ENCODE data around the gene REEP5. TPM values are rescaled to one million over a fixed set of nuclear protein-coding genes. Genes with fewer than 3 reads are reported as not detected.
"Not testable (repeated sequence)": the region's sequence is repeated elsewhere in the genome, so short reads cannot be mapped to it uniquely, and the experiment has no call there.

The REEP5 gene
- total RNA-seq: 121 TPM
- long read RNA-seq, transcript REEP5-202 (5 exons, 3,326 nt): major isoform, 160 of 179 reads
- long read RNA-seq, partial matches to known transcripts: 3 of 179 reads
- long read RNA-seq, other reads (novel, unspliced or antisense): 15 of 179 reads

GRCh38 chr5:112921833-112922817 is at the start of gene REEP5:
Gene REEP5 (minus strand): TSS chr5:112922227. CDS start chr5:112922190, 37 bp downstream.
- peak; percentile 94 for DNase-seq (ENCODE audit: low spot score)

GRCh38 chr5:112971276-112971675 is 49.2 kb upstream of the REEP5 start:
- DNase-seq (ENCODE audit: low spot score): no peak

GRCh38 chr5:112968411-112969106 is 46.5 kb upstream of the REEP5 start:
- DNase-seq (ENCODE audit: low spot score): no peak

- no peak for DNase-seq (ENCODE audit: low spot score)
These were observed 45.6 kb upstream of the REEP5 start for GRCh38 chr5:112967520-112968083.

- DNase-seq (ENCODE audit: low spot score): no peak
These were observed 43.8 kb upstream of the REEP5 start for GRCh38 chr5:112965733-112966306.

GRCh38 chr5:112963374-112963733 is 41.3 kb upstream of the REEP5 start:
- not testable (repeated sequence) for DNase-seq (ENCODE audit: low spot score)

GRCh38 chr5:112960863-112961504 is 39.0 kb upstream of the REEP5 start:
- no peak for DNase-seq (ENCODE audit: low spot score)

GRCh38 chr5:112960315-112960714 is 38.3 kb upstream of the REEP5 start:
- DNase-seq (ENCODE audit: low spot score): no peak

- DNase-seq (ENCODE audit: low spot score): not testable (repeated sequence)
These were observed 37.8 kb upstream of the REEP5 start for GRCh38 chr5:112959872-112960271.

GRCh38 chr5:112958093-112959088 is 36.4 kb upstream of the REEP5 start:
- DNase-seq (ENCODE audit: low spot score): no peak

- DNase-seq (ENCODE audit: low spot score): no peak
These were observed 35.2 kb upstream of the REEP5 start for GRCh38 chr5:112957036-112957808.

- no peak for DNase-seq (ENCODE audit: low spot score)
These were observed 34.6 kb upstream of the REEP5 start for GRCh38 chr5:112956606-112957005.

- DNase-seq (ENCODE audit: low spot score): no peak
These were observed 29.2 kb upstream of the REEP5 start for GRCh38 chr5:112951124-112951702.

GRCh38 chr5:112948458-112948857 is 26.4 kb upstream of the REEP5 start:
- no peak for DNase-seq (ENCODE audit: low spot score)

GRCh38 chr5:112940670-112941069 is 18.6 kb upstream of the REEP5 start:
- DNase-seq (ENCODE audit: low spot score): no peak

- DNase-seq (ENCODE audit: low spot score): no peak
These were observed 16.3 kb upstream of the REEP5 start for GRCh38 chr5:112938286-112938685.

GRCh38 chr5:112935675-112936074 is 13.6 kb upstream of the REEP5 start:
- no peak for DNase-seq (ENCODE audit: low spot score)

GRCh38 chr5:112934366-112934663 is 12.3 kb upstream of the REEP5 start:
- no peak for DNase-seq (ENCODE audit: low spot score)

Measured in mesenteric fat pad (tissue), 1 donor.